Measurements from ENCODE around the gene STARD5.

The STARD5 gene

GRCh38 chr15:81264072-81264857 lies 59.7 kb downstream of the STARD5 start:
- peak in 1 of 10 donors; percentile 61 for DNase-seq
- intact Hi-C loops (cut with DNase I): no loop called here

DNA sequence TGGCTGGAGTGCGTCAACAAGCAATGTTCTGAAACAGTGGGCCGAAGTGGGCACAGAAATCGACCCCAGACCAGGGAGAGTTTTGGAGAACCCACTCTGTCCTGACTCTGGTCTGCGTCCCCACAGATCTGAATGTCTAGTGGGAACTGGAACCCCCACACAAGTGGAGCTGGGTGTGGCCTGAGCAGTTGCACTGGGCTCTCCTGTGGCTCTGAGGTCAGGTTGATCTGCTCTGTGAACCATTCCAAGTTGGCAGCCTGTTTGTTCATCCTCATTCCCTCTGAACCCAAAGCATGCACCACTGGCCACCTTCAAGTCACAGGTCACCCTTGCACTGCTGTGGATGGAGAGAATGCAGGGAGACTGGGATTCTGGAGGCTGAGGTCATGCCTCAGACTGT lies 60.5 kb downstream of the STARD5 start:
- intact Hi-C loops (cut with DNase I): no loop called here
- DNase-seq: peak in 1 of 10 donors; percentile 39

DNA sequence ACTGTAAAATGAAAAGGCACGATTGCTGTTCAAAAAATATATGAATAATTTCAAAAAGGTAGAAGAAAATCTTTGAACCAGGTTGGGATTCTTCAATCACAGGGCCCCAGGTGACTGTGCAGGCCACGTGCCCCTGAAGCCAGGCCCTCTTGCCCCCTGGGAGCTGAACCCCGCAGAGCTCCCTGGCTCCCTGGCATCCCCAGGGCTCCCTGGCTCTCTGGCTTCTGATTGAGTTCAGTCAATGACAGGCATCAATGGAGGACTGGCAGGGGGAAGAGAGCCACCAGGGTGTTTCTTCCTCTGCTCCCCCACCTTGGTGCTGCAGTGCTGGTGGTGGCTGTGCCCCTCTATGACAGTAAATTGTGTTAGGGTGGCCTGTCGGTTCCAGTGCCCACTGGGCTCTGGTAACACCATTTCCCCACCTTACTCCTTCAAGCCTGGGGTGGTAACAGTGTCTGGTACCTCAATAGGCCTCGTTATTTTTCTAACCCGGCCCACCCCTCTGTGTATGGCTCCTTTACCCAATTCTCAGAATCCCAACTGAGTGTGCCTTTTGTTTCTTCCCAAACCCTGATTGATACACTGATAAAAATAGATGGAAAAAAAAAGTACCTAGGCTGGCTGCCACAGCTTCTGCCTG lies 62.6 kb downstream of the STARD5 start:
- no peak for DNase-seq
- intact Hi-C loops (cut with DNase I): no loop called here

GRCh38 chr15:81259760-81260298 lies 64.1 kb downstream of the STARD5 start:
- intact Hi-C loops (cut with DNase I): no loop called here
- DNase-seq: no peak

Measured in posterior cingulate gyrus (tissue), 11 donors.